Stimulated activated CD8-positive, alpha-beta memory T cell treated with anti-CD3 and anti-CD28 coated beads, Interleukin-15, amount 100 ng/mL, for 48 hours (primary cell): ENCODE results near the gene PANX1.

Source experiments
- DNase-seq, 2 donors: peaks; one replicate each; pipeline ENCODE4 v3.0.0-alpha.2; 2020; ENCODE audit warnings: low read depth in 2 of 2

The PANX1 gene

DNA sequence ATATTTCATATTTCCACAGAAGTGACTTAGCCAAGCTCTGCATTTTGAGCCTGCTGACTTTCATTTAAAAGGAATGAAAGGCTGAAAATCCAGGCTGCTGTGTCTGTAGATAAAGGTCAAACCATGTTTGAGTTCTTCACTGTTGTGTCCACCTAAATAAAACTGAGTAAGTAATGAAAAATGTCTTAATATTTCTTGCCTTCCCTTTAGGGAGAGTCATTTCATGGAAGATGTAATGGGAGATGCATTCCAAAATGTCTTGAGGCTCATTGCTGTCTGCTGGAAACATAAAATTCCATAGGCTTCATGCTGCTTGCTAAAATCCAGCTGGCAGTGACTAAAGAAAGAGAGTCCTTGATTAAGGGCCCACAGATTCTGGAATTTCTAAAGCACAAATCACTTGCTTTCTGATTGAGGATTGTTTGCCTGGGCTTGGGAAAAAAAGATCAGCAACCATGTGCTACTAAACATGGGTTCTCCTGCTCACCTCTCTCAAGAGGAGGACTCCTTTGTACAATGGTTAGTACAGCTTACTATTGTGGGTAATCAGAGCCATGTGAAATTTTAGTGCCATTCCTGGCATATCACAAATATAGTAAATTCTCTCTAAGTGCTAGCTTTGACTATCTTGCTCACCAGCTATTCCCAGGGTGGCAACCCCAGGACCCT lies 56.9 kb downstream of the PANX1 start:
- no peak for DNase-seq

DNA sequence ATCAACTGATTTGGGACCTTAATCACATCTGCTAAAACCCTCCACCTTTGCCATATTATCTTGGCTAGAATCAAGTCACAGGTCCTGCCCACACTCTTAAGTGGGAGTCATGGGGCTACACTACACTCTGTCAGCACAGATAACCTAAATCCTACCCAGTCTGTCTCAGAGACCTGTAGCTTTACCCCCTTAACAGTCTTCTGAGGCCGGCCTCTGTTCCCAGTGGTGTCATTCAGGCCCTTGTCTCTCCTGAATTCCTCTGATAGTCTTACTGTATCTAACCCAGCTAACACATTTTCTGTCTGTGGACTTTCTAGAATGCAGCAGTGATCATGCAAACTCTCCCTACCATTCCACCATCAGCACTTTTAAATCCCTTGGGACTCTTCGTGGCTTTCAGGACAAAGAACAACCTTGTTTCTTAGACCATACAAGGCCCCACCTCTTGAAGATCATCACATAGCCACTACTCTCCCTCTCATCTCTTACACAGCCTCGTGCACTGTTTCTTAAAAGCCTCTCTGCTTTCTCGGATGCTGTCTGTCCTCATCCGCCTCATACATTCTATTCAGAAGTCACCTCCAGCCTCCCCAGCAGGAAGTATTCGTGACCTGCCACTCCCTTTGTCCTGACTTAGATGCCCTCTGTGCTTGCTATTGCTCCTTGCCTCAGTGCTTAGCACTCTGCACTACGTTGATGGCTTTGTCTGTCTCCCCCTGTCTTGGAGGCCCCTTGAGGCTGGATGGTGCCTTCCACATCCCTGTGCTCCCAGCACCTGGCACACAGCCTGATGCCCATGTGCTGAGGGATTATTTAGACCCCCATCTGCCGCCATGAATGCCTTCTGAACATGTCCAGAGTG lies 57.9 kb downstream of the PANX1 start:
- no peak for DNase-seq

DNA sequence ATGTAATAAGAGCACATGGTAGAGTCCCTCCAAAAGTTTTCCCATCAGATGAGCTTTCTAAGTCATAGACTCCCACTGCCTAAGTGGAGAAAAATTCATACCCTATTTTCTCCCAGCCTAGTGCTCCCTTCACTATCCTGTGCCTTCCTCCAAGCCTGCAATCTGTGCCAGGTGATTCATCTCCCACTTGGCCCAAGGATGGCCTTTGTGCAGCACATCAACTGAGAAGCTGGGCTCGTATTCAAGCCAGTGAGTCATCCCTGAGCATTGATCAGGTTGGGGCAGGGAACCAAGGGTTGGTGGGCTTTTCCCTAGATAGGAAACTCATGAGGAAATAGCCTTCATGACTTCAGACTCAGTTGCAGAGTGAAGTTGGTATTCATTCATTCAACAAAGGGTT lies 64.6 kb downstream of the PANX1 start:
- no peak for DNase-seq

DNA sequence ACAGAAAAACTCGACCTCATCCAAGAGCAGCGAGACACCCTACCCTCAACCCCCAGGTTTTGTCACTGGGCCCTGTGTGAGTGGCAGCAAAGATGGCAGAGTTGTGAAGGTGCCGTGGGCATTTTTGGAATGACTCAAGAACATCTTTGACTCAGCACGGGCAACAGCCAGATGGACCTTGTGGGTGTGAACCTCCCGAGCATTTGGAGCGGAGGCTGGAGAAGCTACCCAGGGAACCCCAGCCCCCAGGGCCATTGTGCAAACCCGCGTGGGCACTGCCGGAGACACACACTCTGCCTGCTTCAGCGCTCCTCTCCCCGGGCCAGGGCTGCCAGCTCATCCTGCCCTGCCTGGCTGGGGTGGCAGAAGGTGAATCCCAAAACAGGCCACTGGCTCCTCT lies 66.1 kb downstream of the PANX1 start:
- DNase-seq = no peak

DNA sequence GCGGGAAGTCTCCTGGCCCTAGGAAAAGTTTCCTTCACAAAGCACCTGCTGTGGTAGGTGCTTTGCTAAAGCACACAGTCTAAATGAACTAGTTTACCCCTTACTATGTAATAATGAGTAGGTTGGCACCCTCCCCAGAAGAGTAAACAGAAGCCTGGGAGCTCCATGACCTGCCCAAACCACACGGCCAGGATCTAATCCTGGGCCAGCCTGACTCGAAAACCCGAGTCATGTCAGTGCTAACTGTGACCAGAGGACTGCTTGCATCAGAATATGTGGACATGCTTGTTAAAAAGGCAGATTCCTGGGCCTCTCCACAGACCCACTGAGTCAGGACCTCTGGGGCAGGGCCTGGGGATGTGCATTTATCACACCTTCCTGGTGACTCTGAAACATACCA lies 67.7 kb downstream of the PANX1 start:
- no peak for DNase-seq

DNA sequence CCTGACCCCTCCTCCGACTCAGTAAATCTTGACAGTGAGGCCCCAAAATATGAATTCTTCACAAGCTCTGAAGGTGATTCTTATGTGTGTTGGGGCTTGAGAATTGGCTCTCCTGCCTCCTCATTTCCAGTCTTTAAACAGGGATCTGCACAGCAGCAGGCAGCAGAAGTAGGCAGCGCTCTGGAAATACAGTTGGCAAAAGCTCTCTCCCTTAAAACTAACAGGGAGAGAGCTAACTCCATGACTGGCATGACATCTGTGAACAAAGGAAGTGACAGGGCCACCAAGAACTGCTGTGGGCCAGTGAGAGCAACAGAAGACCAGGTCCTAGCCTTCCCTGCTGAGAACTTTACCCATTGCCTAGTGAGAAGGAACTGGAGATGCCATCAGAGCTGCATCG lies 70.1 kb downstream of the PANX1 start:
- DNase-seq = no peak

DNA sequence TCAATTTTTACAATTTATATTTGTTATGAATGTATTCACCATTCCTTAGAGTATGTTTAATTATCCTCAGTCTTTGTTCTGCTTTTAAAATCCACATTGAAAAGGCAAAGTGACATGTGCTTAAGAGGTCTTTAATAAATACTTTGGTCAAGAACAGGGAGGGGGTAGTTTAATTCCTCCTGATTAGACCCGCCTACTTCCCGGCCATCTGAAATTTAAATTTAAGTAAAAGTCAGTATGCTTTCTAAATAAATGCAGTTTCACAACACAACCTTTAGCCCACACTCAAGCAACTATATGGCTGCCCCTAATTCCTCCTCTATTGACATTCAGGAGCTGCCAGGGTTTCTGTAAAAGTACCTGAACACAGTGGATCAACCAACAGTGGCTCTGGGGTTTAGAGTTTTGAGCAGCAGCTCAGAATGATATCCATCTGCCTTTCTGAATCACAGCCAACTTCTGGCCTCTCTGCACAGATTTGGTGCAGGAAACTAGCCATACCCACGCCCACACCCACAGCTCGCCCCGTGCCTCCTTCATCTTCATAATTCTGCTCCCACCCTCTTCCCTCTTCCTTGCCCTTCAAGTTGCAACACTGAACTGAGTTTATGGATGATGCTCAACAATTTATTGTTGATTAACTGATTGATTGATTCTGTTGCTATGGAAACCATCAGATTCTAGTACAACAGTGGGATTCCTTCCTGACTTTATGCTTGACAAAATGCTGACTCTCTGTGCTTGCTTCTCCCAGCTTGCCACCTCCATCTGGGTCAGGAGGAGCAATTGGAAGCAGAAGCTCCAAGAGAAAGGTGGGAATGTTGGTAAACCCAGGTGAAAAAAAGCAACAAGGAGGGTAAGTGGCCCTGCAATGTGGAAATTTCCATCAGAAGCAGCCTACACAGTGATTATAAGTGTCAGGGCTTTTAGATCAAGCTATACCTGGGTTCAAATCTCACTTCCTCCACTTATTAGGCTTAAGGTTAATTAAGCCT lies 70.8 kb downstream of the PANX1 start:
- no peak for DNase-seq

DNA sequence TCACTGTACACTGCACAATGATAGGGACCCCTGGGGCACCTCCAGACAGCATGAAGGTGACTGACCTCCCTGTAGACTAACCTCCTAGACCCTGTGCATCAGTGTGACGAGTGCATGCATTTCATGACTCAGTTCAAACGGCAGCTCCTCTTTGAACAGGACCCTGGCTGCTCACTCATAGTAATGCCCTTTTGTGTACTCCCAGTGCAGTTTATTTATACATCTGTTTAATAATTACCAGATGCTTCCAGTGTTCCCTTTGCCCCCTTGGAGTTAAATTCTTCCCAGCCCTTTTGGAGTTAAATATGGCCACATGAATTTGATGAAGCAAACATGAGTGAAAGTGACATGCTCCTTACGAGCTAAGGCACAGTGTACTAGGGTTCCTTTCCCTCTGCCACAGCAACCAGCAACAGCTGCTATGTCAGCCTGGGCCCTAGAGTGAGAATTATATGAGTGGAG lies 72.4 kb downstream of the PANX1 start:
- no peak for DNase-seq

DNA sequence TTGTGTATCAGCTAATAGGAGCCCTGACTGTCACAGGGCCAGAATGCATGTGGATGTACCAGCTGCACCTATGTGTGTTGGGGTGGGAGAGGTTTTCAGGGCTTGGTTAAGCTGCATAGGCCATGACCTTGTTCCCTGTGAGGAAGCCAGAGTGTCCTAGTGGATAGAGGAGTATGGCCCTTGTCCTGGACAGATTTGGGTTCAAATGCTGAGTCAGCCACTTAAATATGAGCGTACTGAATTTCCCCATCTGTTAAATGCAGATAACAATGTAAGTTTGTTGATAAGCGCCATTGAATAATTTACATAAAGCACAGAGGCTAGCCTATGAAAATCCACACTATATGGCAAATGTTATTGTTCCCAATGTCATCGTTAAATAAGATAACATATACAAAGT lies 74.4 kb downstream of the PANX1 start:
- no peak for DNase-seq

DNA sequence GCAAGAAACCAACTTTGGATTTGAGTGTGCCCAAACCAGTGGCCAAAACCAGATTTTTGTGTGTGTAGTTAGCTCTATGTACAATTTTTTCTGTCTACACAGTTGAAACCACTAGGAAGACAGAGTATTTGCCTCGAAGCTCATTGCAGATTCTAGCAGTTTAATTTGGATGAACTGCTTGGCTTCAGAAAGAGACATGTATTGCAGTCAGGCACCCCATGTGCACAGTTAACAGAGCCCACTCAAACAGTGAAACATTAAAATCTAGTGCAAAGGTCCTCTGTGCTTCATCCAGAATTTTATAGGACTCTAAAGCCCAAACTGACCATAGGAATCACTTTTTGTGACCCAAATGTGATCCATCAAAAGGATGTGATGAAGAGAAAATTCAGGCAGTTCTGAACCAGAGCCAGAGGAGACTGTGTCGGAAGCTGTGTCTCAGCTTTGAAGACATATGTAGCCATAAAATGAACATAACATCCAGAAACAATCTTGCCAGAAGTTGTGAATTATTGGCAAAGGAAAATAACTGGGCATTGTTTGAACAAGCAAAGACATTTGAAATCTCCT lies 82.7 kb downstream of the PANX1 start:
- no peak for DNase-seq

DNA sequence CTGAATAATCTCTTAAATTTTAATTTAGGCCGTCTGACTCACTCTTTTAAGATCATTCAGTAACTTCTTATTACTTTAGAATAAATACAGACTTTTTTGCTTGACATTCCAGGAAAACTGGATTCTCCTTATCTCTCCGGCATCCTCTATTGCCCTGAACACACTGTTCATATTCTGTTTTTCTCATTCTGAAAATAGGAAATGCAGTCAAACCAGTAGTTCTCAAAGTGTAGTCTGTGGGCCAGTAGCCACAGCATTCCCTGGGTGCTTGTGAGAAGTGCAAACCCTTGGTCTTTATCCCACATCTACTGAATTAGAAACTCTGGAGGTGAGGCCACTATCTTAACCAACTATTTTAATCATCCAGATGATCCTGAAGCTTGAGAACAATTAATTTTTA lies 84.3 kb downstream of the PANX1 start:
- no peak for DNase-seq

DNA sequence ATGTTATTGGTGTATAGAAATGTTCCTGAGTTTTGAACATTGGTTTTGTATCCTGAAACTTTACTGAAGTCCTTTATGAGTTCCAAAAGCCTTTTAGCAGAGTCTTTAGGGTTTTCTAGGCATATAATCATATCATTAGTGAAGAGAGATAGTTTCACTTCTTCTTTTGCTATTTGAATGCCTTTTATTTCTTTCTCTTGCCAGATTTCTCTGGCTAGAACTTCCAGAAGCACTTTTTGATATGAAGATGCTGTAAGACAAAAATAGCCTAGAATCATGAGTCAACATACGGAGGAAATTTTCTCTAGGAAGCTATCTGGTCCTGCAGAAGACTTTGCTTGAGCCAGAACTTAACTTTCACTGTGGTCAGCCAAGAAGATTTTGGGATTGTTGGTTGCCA lies 89.1 kb downstream of the PANX1 start:
- DNase-seq = no peak

DNA sequence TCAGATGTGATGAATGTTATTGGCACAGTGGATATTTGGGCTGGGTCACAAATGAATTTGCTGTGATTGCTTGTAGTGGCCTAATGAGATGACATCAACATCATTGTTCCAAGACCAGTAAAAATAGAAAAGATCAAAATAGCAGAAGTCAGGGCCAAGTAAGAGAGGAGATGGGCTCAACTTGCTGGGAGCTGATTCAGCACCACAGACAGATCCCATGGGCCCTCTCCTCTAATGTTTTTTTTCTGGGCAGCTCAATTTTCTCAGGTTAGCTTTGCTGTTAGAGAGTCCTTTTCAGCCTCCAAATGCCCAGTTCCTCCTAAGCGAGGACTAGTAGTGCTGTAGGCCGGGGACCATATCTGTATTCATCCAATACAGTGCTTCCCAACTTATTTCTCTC lies 89.7 kb downstream of the PANX1 start:
- DNase-seq = no peak

DNA sequence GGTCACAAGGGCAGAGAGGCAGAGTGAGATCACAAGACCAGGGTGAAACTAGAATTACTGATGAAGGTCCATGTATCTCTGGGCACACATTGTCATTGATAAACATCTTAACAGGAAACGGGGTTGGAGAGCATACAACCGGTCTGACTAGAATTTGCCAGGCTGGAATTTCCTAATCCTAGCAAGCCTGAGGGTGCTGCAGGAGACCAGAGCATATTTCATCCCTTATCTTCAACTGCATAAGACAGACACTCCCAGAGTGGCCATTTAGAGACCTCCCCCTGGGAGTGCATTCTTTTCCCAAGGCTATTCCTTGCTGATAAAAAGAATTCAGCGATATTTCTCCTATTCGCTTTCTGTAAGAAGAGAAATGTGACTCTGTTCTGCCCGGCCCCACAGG lies 91.1 kb downstream of the PANX1 start:
- no peak for DNase-seq

DNA sequence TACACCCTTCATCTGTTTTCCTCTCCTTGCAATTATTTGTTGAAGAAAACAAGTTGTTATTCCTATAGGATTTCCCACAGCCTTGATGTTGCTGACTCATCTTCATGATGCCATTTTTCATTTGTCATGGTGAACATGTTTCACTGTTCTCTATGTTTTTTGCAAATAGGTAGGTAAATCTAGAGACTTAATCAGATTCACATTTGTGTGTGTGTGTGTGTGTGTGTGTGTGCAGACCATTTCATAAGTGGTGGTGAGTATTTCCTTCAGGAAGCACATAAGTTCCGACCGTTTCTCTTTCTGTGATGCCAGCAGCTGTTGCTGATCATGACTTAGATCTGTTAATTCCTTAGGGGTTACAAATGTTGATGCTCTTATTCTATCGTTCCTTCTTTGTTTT lies 95.4 kb downstream of the PANX1 start:
- no peak for DNase-seq
